Fibroblast of upper back skin (primary cell): ENCODE data around the gene EOLA1.
"Not testable (repeated sequence)": the region's sequence is repeated elsewhere in the genome, so short reads cannot be mapped to it uniquely, and the experiment has no call there.

ENCODE experiments used
- DNase-seq: peaks from one replicate; pipeline ENCODE4 v3.0.0-alpha.2; 2013

The EOLA1 gene

DNA sequence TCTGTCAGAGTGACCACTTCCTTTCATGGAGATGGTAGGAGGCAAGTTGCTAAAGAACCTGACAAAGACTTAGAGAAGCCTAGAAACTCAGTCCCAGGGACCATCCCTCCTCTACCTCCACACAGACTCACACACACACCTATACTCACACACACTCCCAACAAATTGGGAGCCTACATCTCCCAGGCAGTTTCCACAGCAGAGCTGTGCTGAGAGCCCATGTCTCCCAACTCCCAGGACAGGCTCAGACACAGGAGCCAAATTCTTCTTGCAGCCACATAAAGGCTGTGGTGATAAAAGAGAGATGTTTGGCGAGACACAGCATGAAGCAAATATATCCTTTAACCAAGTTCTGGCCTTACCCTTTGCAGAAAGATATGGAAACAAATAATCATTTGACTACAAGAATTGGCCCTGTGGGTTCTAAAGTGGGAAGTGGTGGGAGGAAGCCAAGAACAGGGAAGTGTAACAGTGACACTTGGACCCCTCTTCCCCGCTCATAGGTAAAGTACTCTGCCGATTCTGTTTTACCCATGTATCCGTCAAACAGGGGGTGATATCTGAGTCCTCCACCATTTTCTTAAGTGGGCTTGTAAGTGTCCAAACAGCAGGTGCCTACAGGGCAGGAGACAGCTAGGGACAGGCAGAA lies 24.7 kb upstream of the EOLA1 start:
- no peak for DNase-seq

DNA sequence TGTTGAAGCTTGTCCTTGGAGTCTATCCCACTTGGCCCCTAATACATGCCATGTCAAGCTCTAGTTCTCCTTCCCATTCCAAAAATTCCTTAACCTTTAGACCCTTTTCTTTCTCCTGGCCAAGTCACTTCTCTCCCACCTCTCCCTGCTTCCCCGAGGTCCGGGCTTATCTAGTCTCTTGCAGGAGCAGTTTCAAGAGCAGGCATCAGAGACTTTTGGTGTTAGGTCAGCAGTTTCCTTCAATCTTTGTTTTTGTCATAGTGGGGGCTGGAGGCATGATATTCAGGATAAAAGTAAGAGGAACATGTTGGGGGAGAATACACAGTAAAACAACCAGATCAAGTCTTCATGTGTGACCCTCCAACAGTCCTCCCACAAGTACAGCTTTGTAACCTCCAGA lies 24.2 kb upstream of the EOLA1 start:
- DNase-seq, result no peak

DNA sequence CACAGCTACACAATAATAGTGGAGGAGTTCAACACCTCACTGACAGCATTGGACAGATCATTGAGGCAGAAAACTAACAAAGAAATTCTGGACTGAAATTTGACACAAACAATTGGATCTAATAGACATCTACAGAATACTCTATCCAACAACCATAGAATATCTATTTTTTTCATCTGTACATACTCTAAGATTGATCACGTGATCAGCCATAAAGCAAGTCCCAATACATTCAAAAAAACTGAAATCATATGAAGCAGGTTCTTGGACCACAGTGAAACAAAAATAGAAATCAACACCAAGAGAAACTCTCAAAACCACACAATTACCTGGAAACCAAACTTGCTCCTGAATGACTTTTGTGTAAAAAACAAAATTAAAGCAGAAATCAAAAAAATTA lies 23.5 kb upstream of the EOLA1 start:
- DNase-seq, result no peak

DNA sequence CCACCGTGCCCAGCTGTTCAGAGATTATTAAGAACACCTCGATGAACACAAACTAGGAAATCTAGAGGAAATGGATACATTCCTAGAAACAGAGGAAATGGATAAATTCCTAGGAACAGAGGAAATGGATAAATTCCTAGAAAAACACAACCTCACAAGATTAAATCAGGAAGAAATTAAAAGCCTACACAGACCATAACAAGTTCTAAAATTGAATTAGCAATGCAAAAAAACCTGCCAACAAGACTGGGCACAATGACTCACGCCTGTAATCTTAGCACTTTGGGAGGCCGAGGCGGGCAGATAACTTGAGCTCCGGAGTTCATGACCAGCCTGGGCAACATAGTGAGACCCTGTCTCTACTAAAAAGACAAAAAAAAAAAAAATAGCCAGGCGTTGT lies 22.6 kb upstream of the EOLA1 start:
- no peak for DNase-seq

DNA sequence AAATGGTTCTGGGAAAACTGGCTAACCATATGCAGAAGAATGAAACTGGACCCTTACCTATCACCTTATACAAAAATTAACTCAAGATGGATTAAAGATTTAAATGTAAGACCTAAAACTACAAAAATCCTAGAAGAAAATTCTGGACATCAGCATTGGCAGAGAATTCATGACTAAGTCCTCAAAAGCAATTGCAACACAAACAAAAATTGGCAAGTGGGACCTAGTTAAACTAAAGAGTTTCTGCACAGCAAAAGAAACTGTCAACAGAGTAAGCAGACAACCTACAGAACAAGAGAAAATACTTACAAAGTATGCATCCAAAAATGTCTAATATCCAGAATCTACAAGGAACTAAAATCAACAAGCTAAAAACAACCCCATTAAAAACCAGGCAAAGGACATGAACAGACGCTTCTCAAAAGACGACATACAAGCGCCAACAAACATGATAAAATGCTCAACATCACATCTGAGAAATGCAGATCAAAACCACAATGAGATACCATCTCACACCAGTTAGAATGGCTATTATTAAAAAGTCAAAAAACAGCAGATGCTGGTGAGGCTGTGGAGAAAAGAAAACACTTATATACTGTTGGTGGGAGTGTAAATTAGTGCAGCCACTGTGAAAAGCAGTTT lies 20.1 kb upstream of the EOLA1 start:
- not testable (repeated sequence) for DNase-seq

DNA sequence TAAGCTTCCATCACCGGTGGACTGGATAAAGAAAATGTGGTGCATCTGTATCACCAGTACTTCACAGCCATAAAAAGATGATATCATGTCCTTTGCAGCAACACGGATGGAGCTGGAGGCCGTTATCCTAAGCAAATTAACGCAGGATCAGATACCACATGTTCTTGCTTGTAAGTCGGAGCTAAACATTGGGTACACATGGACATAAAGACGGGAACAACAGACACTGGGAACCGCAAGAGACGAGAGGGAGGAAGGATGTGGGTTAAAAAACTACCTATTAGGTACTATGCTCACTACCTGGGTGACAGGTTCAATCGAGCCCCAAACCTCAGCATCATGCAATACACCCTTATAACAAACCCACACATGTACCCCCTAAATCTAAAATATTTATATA lies 19.4 kb upstream of the EOLA1 start:
- DNase-seq, result no peak

DNA sequence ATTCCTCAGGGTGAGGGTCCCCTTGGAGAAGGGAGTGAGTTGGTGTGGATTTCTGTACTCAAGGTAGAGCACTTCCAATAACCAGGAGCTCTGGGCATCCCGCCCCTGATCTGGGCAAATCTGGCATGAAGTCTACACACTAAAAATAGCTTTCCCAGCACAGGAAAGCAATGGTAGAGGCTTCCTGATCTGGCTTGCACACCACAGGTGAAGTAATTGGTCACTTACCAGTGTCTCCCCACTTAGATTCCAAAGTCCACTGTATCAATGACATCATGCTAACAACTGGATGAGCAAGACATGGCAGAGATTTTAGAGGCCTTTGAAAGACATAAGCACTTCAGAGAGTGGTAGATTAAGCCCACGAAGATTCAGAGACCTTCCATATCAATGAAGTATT lies 17.9 kb upstream of the EOLA1 start:
- DNase-seq, result no peak

DNA sequence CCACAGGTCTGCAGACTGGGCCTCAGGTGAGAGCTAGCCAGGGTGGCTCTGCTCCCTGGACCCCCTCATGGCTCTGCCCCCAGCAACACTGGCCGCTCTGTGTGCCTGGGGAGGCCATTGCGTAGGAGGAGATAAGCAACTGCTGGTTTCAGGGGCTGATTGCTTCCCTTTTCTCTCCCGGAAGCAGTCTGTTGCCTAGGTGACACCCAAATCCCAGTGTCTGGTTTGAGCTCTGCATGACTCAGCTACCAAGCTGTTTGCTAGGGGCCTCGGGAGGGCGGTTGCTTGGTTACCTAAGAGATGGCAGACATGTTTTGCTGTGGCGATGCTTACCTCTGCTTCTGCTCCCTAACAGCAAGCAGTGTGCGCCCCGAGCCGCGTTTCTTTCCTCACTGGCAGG lies 15.4 kb upstream of the EOLA1 start:
- peak; percentile 65 for DNase-seq

DNA sequence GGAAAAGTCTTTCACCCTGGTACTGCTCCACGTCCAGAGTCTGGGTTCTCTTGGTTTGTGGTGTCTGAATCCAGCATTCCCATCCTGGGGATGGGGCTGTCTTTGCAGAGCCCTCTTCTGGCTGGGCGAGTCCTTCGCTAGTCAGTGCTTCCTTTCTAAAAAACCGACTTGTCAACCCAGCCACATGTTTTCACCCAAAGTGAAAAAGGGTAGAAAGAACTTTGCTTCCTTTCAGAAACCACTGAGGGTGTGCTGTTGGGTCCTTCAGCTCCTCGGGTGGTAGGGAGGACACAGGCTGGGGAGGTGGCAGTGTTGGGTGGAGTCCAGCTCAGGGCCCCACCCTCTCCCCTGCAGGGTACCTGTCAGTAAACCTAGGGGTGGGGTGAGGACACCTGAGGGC lies 14.9 kb upstream of the EOLA1 start:
- not testable (repeated sequence) for DNase-seq

DNA sequence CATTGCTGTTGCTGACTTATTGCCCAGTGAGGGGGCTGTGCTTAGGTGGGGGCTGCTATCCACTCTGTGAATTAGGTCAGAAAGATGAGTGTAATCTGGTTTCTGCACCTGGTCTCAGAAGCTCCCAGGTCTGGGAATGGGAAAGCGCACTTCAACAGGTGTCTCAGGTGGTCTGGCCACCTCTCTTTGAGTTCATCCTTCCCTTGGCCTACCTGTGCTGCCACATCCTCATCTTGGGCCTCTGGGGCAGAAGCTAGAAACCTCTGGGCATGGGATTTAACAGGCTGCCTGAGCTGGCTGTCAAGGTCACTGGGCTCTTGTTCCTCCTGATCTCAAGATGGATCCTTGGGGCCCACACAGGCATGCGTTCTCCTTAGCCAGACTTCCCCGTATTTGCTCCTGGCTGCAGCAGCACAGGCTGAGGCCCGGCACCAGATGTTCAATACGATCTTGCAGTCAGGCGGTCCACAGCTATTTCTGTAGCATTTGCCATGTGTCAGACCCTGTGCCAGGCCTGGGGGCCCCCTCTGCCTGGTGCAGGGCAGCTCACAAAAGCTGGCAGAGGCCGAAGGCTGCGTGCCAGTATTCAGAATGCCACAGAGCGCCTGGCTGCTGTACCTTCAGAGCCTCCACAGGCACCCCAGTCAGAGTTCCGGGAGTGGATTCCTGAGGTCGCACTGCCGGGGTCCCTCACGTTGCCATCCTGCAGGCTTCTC lies 14.3 kb upstream of the EOLA1 start:
- not testable (repeated sequence) for DNase-seq

DNA sequence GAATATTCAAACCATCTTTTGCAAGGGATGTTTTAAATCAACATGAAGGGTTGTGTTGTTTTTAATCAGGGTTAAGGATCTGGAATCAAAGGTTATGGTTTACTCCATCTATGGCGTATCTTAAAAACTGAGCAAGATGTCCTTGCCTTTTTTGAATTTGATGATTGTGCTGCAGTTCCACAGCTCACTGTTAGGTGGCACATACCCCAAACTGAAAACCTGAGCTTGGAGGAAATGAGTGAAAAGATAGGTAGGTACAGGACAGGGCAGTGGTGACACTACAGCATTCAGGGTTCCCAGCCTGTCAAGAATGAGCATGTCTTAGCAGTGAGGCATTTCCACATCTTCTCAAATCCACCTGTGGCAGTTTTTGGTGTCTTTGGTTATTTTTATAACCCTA lies 13.1 kb upstream of the EOLA1 start:
- peak; percentile 30 for DNase-seq

DNA sequence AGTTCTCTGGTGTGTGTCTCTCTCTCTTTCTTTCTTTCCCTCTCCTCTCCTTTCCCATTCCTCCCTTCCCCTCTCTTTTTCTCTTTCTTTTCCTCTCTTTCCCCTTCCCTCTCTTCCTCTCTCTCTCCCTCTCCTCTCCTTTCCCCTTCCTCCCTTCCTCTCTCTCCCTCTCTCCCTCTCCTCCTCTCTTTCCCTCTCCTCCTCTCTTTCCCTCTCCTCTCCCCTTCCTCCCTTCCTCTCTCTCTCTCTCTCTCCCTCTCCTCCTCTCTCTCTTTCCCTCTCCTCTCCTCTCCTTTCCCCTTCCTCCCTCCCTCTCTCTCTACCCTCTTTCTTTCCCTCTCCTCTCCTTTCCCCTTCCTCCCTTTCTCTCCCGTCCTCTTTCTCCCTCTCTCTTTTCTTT lies 12.4 kb upstream of the EOLA1 start:
- DNase-seq, result no peak

DNA sequence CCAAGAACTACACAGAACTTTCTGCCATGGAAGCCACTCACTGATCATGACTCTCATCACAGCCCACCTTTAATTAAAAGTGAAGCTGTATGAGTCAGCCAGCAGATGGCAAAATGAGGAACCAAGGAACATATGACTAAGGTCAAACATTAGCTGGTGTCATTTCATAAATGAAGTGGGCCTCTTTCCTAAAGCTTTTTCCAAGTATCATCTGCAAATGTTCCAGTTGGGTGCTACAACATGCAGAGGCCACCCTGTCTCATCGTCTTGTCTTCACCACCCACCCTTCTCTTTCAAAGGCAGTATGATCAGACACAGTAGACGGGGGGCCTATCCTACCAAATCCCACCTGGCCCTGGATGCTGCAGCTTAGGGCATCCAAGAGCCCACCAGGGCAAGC lies 9.2 kb upstream of the EOLA1 start:
- DNase-seq, result no peak

DNA sequence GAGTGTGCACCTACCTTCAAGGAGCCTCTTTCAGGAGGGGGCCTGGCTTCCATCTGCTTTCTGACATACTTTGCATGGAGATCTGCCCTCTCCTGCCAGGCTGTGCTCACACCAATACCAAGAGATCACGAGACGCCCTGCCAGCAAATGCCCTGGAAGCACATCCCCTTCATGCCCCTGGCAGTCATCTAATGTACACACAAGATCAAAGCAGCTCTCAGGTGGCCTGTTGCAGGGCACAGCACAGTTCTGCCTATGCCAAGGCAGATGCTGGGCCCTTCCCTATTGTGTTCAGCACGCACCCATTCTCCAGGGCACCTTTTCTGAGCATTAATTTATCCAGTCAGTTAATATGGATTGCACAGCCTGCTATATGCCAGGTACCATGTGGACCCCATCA lies 7.9 kb upstream of the EOLA1 start:
- DNase-seq, result not testable (repeated sequence)

DNA sequence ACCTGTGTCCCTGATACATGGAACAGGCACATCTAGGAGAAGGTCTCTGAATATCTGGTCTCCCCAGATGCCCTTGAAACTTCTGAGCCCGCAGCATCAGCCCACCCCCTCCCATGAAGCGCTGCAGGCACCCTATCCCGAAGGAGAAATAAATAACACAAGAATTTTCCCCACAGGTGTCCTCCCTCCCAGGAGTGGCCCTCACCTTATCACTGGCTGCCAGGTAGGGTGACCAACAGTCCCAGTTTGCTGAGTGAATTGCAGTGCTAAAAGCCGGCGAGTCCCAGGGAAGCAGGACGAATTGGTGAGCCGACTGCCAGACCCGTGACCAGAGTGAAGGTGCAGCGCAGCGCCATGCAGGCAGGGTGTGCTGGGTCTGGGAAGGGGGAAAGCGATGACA lies 6.8 kb upstream of the EOLA1 start:
- DNase-seq, result not testable (repeated sequence)

DNA sequence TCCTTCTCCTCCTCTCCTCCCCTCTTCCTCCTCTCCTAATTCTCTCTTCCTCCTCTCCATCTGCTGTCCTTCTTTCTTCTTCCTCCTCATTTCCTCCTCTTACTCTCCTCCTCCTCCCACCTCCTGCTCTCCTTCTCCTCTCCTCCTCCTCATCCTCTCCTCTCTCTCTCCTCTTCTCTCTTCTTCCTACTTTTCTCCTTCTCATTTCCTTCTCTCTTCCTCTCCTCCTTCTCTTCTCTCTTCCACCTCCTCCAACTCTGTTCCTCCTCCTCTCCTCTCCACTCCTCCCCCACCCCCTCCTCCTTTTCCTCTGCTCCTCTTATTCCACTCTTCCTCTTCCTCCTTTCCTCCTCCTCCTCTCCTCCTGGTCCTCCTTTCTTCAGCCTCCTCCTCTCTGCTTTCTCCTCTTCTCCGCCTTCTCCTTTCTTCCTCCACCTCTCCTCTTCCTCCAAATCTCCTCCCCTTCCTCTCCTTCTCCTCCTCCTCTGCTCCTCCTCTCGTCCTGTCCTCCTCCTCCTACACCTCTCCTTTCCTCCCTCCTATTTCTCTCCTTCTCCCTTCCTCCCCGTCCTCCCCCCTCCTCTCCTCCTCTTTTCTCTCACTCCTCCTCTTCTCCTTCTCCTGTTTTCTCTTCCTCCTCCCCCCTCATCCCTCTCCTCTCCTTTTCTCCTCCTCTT lies 5.7 kb upstream of the EOLA1 start:
- not testable (repeated sequence) for DNase-seq

DNA sequence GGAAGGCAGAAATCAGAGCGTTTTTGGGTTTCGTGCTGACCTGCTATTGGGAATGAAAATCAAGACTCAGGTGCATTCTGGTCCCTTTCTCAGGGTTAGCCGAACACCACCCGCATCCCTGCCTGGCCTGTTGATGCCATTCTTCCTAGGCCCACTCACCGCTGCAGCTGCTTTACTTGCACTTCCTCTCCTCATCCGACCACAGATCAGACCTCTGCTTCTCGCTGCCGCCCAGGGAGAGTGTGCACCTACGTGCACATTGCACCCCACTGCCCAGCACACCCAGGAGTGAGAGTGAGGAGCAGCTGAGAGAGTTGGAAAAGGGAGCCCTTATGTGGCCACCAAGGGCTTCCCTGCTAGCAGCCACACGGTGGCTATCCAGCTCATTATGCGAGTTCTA lies 3.3 kb upstream of the EOLA1 start:
- DNase-seq, result not testable (repeated sequence)

DNA sequence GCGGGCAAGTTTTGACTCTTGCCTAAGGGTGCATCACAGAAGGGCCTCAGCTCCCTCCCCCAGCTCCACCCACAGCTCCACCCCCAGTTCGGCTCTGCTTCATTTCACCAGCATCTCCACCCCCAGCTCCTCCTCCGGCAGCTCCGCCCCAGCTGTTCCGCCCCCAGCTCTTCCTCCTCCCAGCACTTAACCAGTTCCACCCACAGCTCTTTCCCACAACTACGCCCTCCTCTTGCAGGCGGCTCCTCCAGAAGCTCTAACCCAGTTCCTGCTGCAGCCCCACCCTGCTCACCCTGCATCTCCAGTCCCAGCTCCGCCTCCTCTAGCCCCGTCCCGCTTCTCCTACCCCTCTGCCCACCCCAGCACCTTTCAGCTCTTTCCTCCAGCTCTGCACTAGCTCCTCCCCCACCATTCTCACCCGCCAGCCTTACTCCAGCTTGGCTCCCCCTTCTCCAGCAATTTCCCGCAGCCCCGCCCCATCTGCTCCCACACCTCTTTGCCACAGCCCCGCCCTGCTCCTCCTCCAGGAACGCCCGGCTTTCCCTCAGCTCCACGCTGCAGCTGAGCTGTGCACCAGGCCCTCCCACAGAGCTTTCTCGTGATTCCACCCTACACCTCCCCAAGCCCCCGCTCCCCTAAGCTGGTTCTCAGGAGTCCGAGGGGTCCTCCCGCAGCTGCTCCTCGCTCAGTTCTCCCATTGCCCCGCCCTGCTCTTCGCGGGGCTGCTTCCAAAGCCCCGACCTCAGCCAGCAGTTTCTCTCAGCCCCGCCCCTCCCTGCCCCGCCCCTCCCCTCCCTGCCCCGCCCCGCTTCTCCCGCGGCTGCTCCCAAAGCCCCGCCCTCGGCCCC lies 1.3 kb upstream of the EOLA1 start:
- DNase-seq, result peak; percentile 92

DNA sequence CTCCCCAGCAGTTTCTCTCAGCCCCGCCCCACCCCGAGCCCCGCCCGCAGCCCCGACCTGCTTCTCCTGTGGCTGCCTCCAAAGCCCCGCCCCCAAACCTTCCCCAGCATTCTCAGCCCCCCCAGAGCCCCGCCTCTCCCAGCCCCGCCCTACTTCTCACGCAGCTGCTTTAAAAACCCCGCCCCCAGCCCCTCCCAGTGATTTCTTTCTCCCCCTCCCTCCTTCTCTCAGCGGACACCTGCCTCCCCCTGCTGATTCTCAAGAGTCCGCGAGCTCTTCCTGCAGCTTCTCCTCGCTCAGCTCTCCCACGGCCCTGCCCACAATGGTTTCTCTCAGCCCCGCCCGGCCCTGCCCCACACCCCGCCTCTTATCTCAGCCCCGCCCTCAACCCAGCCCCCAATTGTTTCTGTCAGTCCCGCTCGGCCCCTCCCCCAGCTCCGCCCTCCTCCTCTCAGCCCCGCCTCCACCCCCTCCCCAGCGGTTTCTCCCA lies 636 bp upstream of the EOLA1 start:
- peak; percentile 89 for DNase-seq

DNA sequence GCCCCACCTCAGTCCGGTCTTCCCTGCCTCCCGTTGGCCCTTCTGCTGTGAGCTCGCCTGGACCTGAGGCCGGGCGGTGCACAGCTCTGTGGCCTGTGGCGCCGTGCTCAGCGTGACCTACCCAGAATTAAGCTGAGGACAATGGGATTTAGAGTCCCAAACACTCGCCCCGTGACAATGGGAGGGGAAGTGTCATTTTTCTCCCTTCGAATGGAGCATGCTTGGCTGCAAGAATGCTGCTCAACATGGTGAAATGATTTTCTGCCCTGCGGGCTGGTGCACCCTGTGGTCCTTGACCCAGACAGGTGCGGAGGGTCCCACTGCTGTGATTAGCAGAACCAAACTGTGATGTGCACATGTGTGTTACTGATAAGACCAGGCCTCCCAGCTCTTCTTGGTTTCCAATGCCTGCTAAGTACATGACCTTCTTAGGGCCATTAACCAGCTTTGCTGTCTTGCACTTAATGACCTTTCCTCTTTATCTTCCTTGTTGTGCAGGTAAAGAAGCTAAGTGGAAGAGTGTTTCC lies 772 bp downstream of the EOLA1 start:
- no peak for DNase-seq

DNA sequence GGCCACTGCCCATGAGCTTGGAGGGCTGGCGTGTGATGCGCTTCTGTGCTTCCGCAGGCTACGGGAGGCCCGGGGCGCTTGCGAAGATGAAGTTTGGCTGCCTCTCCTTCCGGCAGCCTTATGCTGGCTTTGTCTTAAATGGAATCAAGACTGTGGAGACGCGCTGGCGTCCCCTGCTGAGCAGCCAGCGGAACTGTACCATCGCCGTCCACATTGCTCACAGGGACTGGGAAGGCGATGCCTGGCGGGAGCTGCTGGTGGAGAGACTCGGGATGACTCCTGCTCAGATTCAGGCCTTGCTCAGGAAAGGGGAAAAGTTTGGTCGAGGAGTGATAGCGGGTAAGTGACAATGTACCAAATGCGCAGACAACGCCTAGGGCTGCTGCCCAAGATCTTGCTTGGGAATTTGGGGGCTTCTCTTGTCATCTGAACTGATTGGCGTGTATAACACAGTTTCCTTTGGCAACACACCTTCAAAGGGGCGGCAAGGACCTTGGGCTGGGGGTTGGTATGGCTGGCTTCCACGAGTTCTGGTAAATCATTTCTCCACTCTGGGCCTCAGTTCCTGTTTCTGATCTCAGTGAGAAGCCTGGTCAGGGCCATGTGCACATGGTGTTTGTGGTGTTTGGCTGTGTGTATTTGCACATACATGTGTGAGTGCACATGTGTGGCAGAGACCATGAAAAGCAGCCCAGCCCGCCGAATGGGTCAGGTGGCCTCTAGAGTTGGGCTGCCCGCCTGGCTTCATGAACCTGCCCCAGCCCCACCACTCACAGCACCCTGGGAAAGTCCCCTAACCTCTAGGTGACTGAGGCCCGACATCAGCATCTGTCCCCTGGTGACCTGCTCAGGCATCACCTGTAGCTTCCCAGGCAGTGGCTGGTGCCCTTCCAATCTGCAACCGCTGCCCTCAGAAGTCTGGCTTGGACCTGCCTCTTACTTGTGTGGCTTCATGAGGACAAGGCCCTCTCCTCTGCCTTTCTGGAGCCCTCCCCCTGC lies 5.0 kb downstream of the EOLA1 start:
- DNase-seq, result peak; percentile 4
